CD4-positive, alpha-beta memory T cell (primary cell): ENCODE results near the gene USP53. TPM values are rescaled to one million over a fixed set of nuclear protein-coding genes. Genes with fewer than 3 reads are reported as not detected.

Experiments used
- CTCF ChIA-PET: fragments of 350-600 bp; sonication (Branson Sonifier 250); formaldehyde crosslinking; loops from one replicate; lab custom pipeline; 2021; ENCODE audit warnings: inconsistent platforms; ENCODE audit not compliant: partially characterized antibody; lab: Charles Lee
- POLR2A ChIA-PET: fragments of 350-600 bp; sonication (Branson Sonifier 250); formaldehyde crosslinking; loops from one replicate; lab custom pipeline; 2021; ENCODE audit not compliant: partially characterized antibody; lab: Charles Lee
- DNase-seq, 5 donors: peaks; one replicate each; pipeline versions ENCODE4 v3.0.0 to v3.0.0-alpha.2; 2020 to 2022; ENCODE audit warnings: mixed read lengths in 1 of 5
- H3K27ac ChIP-seq: one replicate; pipeline ENCODE4 v1.7.0; 2013; ENCODE audit warnings: low read depth, low read length
- H3K27me3 ChIP-seq: 2 replicates; pipeline ENCODE4 v1.7.0; 2013; ENCODE audit warnings: mild to moderate bottlenecking, low read length, moderate library complexity; ENCODE audit not compliant: insufficient read depth
- H3K36me3 ChIP-seq: 2 replicates; pipeline ENCODE4 v1.7.0; 2013; ENCODE audit warnings: mild to moderate bottlenecking, low read length, moderate library complexity; ENCODE audit not compliant: insufficient read depth
- H3K4me1 ChIP-seq: 2 replicates; pipeline ENCODE4 v1.7.0; 2013; ENCODE audit warnings: mild to moderate bottlenecking, low read length, moderate library complexity; ENCODE audit not compliant: insufficient read depth
- H3K4me3 ChIP-seq, 2 donors: one replicate each; pipeline ENCODE4 v1.7.0; 2013; ENCODE audit warnings: low read length in 2 of 2, mild to moderate bottlenecking in 1 of 2
- H3K9me3 ChIP-seq, 2 donors: one replicate each; pipeline ENCODE4 v1.7.0; 2013; ENCODE audit warnings: low read length in 2 of 2, control low read depth in 1 of 2; ENCODE audit not compliant: control insufficient read depth in 1 of 2
- H3K27ac Mint-ChIP-seq, 7 donors: one replicate each; pipeline ENCODE4 v1.8.0; 2020 to 2021; ENCODE audit warnings: mixed read lengths in 7 of 7, mild to moderate bottlenecking in 6 of 7, inconsistent platforms in 3 of 7, moderate library complexity in 3 of 7
- H3K27me3 Mint-ChIP-seq, 2 donors: one replicate each; pipeline ENCODE4 v1.8.0; 2020 to 2021; ENCODE audit warnings: mixed read lengths in 2 of 2
- H3K36me3 Mint-ChIP-seq, 2 donors: one replicate each; pipeline ENCODE4 v1.8.0; 2020 to 2021; ENCODE audit warnings: mixed read lengths in 2 of 2, inconsistent platforms in 1 of 2, mild to moderate bottlenecking in 1 of 2
- H3K4me1 Mint-ChIP-seq, 4 donors: one replicate each; pipeline ENCODE4 v1.8.0; 2020 to 2021; ENCODE audit warnings: mixed read lengths in 4 of 4, mild to moderate bottlenecking in 1 of 4
- H3K4me3 Mint-ChIP-seq, 8 donors: one replicate each; pipeline ENCODE4 v1.8.0; 2020 to 2021; ENCODE audit warnings: mixed read lengths in 8 of 8, mild to moderate bottlenecking in 7 of 8, moderate library complexity in 6 of 8, inconsistent platforms in 3 of 8
- H3K9me3 Mint-ChIP-seq, 8 donors: one replicate each; pipeline ENCODE4 v1.8.0; 2020 to 2021; ENCODE audit warnings: mixed read lengths in 8 of 8, mild to moderate bottlenecking in 5 of 8, inconsistent platforms in 3 of 8, moderate library complexity in 1 of 8
- intact Hi-C: fragments of 100-400 bp; cut with micrococcal nuclease; formaldehyde crosslinking; loops from one replicate; pipeline ENCODE4 v1.15.1; 2023
- polyA plus RNA-seq, 2 donors: library from polyadenylated mRNA; unstranded; fragments of 300-500 nt; fragmentation: Illumina TruSeq; gene quantifications; one replicate each; pipeline ENCODE4 v1.2.3, GENCODE V29; 2021
- total RNA-seq, 2 experiments: library from RNA; stranded (reverse); gene quantifications; one replicate each; pipeline ENCODE4 v1.2.3, GENCODE V29; 2021

USP53 gene
- total and polyA plus RNA-seq, 4 experiments from 2014 or later = 5.3 to 28.9 (median 21.4) TPM

DNA sequence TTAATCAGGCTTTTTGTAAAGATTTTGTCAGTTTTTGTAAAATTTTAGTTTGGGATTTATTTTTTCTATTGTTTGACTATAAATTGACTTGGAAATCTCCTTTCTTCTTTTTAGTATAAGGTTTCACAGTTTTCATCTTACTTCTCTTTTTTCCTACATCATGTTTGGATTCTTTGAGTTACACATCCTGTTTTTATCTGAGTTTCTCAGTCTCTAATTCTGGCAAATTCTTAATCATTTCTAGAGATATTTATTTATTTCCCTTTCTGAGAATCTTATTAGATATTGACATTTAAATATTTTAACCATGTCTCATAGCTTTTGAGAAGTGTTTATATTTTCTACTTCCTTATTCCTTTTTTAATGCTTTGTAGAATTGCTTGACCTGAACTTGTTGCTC lies 20.7 kb downstream of the USP53 start:
- Mint-ChIP-seq H3K27ac (peak overlapping the region in 2 of 7 donors; percentile 1 to 62), H3K4me3 (peak overlapping the region in 1 of 8 donors; percentile 43), H3K27me3 (no peaks in the 10 kb centered on the region), H3K4me1 (peaks cover 53 to 70% (median 60%) of the 10 kb centered on the region in 4 donors), H3K9me3 (peaks cover 0 to 3% (median 0%) of the 10 kb centered on the region in 8 donors), H3K36me3 (peaks cover 33 to 36% of the 10 kb centered on the region in 2 donors)
- no peak for DNase-seq
- intact Hi-C loops = no loop called here
- Histone ChIP-seq H3K4me3 (no peak overlapping the region), H3K27me3 (no peaks in the 10 kb centered on the region), H3K27ac (no peak overlapping the region), H3K4me1 (peaks cover 29% of the 10 kb centered on the region), H3K36me3 (no peaks in the 10 kb centered on the region), H3K9me3 (no peaks in the 10 kb centered on the region)
- ChIA-PET POLR2A (interaction anchor here (1.4 kb wide), 1 partner anchor 21 kb away, joined by 4 read pairs; the partner anchor contains the start of gene USP53), CTCF (no interaction called here)

DNA sequence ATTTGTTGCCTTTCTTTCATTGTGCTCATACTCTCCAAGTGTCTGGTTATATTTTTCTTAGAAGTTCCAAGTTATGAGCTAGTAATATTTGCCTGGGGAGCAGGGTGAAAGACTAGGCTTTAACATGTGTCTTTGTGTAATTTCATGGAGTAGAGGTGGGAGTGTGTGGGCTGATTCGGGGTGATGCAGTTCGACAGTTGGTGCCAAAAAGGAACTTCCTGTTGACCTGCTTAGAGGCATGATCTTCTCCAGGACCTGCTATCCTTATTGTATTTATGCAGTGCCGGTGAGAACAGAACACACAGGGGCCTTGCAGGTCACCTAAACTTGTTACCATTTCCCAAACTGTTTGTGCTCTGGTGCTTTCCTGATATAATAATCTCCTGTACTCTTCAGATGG lies 21.2 kb downstream of the USP53 start:
- intact Hi-C loops = no loop called here
- Histone ChIP-seq H3K27me3 (no peaks in the 10 kb centered on the region), H3K27ac (no peak overlapping the region), H3K36me3 (no peaks in the 10 kb centered on the region), H3K4me3 (no peak overlapping the region), H3K9me3 (no peaks in the 10 kb centered on the region), H3K4me1 (peaks cover 30% of the 10 kb centered on the region)
- peaks cover 36 to 37% of the 10 kb centered on the region in 2 donors for H3K36me3 Mint-ChIP-seq
- ChIA-PET CTCF (no interaction called here), POLR2A (interaction anchor here (1.4 kb wide), 1 partner anchor 21 kb away, joined by 4 read pairs; the partner anchor contains the start of gene USP53)
- peaks cover 51 to 69% (median 58%) of the 10 kb centered on the region in 4 donors for H3K4me1 Mint-ChIP-seq
- DNase-seq = peak in 1 of 5 donors; percentile 6
- H3K27me3 Mint-ChIP-seq = no peaks in the 10 kb centered on the region
- H3K9me3 Mint-ChIP-seq = peaks cover 0 to 3% (median 0%) of the 10 kb centered on the region in 8 donors
- peak overlapping the region in 3 of 7 donors; percentile 1 to 53 (median 26) for H3K27ac Mint-ChIP-seq
- H3K4me3 Mint-ChIP-seq = peak overlapping the region in 6 of 8 donors; percentile 0 to 69 (median 32)

GRCh38 chr4:119237201-119237600 lies 24.7 kb downstream of the USP53 start:
- ChIA-PET CTCF (interaction anchor here (1.3 to 1.5 kb wide), 2 partner anchors 22 to 24 kb away, joined by 4 read pairs; partner anchors contain the start of gene USP53), POLR2A (interaction anchor here (1.0 kb wide), 1 partner anchor 147 kb away, joined by 4 read pairs; no protein-coding TSS in a partner anchor)
- no peak for DNase-seq
- H3K36me3 ChIP-seq = peaks cover 7% of the 10 kb centered on the region
- no peak overlapping the region for H3K4me3 Mint-ChIP-seq
- H3K4me3 ChIP-seq = no peak overlapping the region
- intact Hi-C loops = no loop called here
- H3K9me3 Mint-ChIP-seq = peaks cover 0 to 2% (median 0%) of the 10 kb centered on the region in 8 donors
- no peak overlapping the region for H3K27ac Mint-ChIP-seq
- peaks cover 35 to 37% of the 10 kb centered on the region in 2 donors for H3K36me3 Mint-ChIP-seq
- peaks cover 35 to 52% (median 40%) of the 10 kb centered on the region in 4 donors for H3K4me1 Mint-ChIP-seq
- H3K9me3 ChIP-seq = no peaks in the 10 kb centered on the region
- no peaks in the 10 kb centered on the region for H3K27me3 ChIP-seq
- no peaks in the 10 kb centered on the region for H3K27me3 Mint-ChIP-seq
- peaks cover 30% of the 10 kb centered on the region for H3K4me1 ChIP-seq
- H3K27ac ChIP-seq = no peak overlapping the region

DNA sequence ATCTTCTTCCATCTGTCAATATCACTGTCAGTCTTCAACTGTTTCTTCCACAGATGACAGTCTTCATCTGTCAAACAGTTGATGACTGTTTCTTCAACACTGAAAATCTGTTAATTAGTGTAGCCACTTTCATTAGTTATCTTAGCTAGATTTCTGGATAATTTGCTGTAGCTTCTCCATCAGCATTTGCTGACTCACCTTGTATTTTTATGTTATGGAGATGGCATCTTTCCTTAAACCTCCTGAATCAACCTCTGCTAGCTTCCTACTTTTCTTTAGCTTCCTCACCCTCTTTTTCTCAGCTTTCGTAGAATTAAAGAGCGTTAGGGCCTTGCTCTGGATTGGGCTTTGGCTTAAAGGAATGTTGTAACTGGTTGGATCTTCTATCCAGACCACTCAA lies 25.1 kb downstream of the USP53 start:
- Mint-ChIP-seq H3K36me3 (peaks cover 35% of the 10 kb centered on the region in 2 donors), H3K4me3 (peak overlapping the region in 2 of 8 donors; percentile 5 to 55), H3K9me3 (no peaks in the 10 kb centered on the region), H3K27me3 (no peaks in the 10 kb centered on the region), H3K27ac (peak overlapping the region in 2 of 7 donors; percentile 48 to 82), H3K4me1 (peaks cover 34 to 52% (median 40%) of the 10 kb centered on the region in 4 donors)
- Histone ChIP-seq H3K9me3 (no peaks in the 10 kb centered on the region), H3K27ac (no peak overlapping the region), H3K27me3 (no peaks in the 10 kb centered on the region), H3K4me1 (peaks cover 29% of the 10 kb centered on the region), H3K4me3 (no peak overlapping the region), H3K36me3 (peaks cover 7% of the 10 kb centered on the region)
- no peak for DNase-seq
- ChIA-PET CTCF (interaction anchor here (1.1 to 1.5 kb wide), 3 partner anchors 23 to 196 kb away, joined by 4 to 5 read pairs (median 4); partner anchors contain the start of gene USP53), POLR2A (interaction anchor here (1.0 kb wide), 2 partner anchors 52 to 147 kb away, joined by 3 to 4 read pairs; no protein-coding TSS in a partner anchor)
- intact Hi-C loops = no loop called here

- ChIA-PET CTCF (interaction anchor here (1.1 to 1.5 kb wide), 3 partner anchors 23 to 196 kb away, joined by 4 to 5 read pairs (median 4); partner anchors contain the start of gene USP53), POLR2A (interaction anchor here (1.0 to 2.2 kb wide), 2 partner anchors 26 to 52 kb away, joined by 3 to 7 read pairs; partner anchors contain the start of gene USP53)
- H3K27ac Mint-ChIP-seq = peak overlapping the region in 4 of 7 donors; percentile 5 to 82 (median 12)
- Histone ChIP-seq H3K4me3 (no peak overlapping the region), H3K9me3 (no peaks in the 10 kb centered on the region), H3K36me3 (peaks cover 7% of the 10 kb centered on the region), H3K4me1 (peaks cover 24% of the 10 kb centered on the region), H3K27ac (no peak overlapping the region), H3K27me3 (no peaks in the 10 kb centered on the region)
- H3K36me3 Mint-ChIP-seq = peaks cover 35% of the 10 kb centered on the region in 2 donors
- H3K27me3 Mint-ChIP-seq = no peaks in the 10 kb centered on the region
- no peaks in the 10 kb centered on the region for H3K9me3 Mint-ChIP-seq
- H3K4me1 Mint-ChIP-seq = peaks cover 32 to 48% (median 38%) of the 10 kb centered on the region in 4 donors
- no peak for DNase-seq
- peak overlapping the region in 3 of 8 donors; percentile 0 to 55 (median 5) for H3K4me3 Mint-ChIP-seq
- intact Hi-C loops = no loop called here
These were observed 25.7 kb downstream of the USP53 start for GRCh38 chr4:119238068-119238722.

- Histone ChIP-seq H3K4me1 (peaks cover 13% of the 10 kb centered on the region), H3K4me3 (no peak overlapping the region), H3K27me3 (no peaks in the 10 kb centered on the region), H3K36me3 (peaks cover 7% of the 10 kb centered on the region), H3K9me3 (no peaks in the 10 kb centered on the region), H3K27ac (no peak overlapping the region)
- H3K27ac Mint-ChIP-seq = no peak overlapping the region
- no peak for DNase-seq
- H3K4me3 Mint-ChIP-seq = no peak overlapping the region
- intact Hi-C loops = no loop called here
- POLR2A ChIA-PET = interaction anchor here (2.2 kb wide), 1 partner anchor 28 kb away, joined by 7 read pairs; the partner anchor contains the start of gene USP53
- H3K9me3 Mint-ChIP-seq = no peaks in the 10 kb centered on the region
- peaks cover 31 to 38% of the 10 kb centered on the region in 2 donors for H3K36me3 Mint-ChIP-seq
- H3K4me1 Mint-ChIP-seq = peaks cover 23 to 34% (median 25%) of the 10 kb centered on the region in 4 donors
- CTCF ChIA-PET = interaction anchor here (0.6 kb wide), 1 partner anchor 13 kb away, joined by 4 read pairs; no protein-coding TSS in a partner anchor
- no peaks in the 10 kb centered on the region for H3K27me3 Mint-ChIP-seq
These were observed 27.6 kb downstream of the USP53 start for GRCh38 chr4:119240128-119240527.

- peaks cover 7% of the 10 kb centered on the region for H3K36me3 ChIP-seq
- Mint-ChIP-seq H3K27me3 (no peaks in the 10 kb centered on the region), H3K4me3 (no peak overlapping the region), H3K4me1 (peaks cover 20 to 30% (median 22%) of the 10 kb centered on the region in 4 donors), H3K9me3 (no peaks in the 10 kb centered on the region), H3K36me3 (peaks cover 29 to 36% of the 10 kb centered on the region in 2 donors), H3K27ac (no peak overlapping the region)
- intact Hi-C loops = no loop called here
- no peak for DNase-seq
- H3K27me3 ChIP-seq = no peaks in the 10 kb centered on the region
- H3K4me3 ChIP-seq = no peak overlapping the region
- peaks cover 13% of the 10 kb centered on the region for H3K4me1 ChIP-seq
- POLR2A ChIA-PET = interaction anchor here (2.2 kb wide), 1 partner anchor 28 kb away, joined by 7 read pairs; the partner anchor contains the start of gene USP53
- H3K9me3 ChIP-seq = no peaks in the 10 kb centered on the region
- no peak overlapping the region for H3K27ac ChIP-seq
- CTCF ChIA-PET = interaction anchor here (0.6 kb wide), 1 partner anchor 12 kb away, joined by 4 read pairs; no protein-coding TSS in a partner anchor
These were observed 28.1 kb downstream of the USP53 start for GRCh38 chr4:119240568-119240967.
